Astrocyte of the hippocampus (primary cell): ENCODE results near the gene MBOAT7.
A peak's percentile ranks its signal among the peaks of the same experiment; 100 is the strongest.
"Not testable (repeated sequence)": the region's sequence is repeated elsewhere in the genome, so short reads cannot be mapped to it uniquely, and the experiment has no call there.

Experiments used
- DNase-seq: peaks from one replicate; pipeline ENCODE4 v3.0.0; 2011; ENCODE audit warnings: low read depth, low spot score

MBOAT7 gene

DNA sequence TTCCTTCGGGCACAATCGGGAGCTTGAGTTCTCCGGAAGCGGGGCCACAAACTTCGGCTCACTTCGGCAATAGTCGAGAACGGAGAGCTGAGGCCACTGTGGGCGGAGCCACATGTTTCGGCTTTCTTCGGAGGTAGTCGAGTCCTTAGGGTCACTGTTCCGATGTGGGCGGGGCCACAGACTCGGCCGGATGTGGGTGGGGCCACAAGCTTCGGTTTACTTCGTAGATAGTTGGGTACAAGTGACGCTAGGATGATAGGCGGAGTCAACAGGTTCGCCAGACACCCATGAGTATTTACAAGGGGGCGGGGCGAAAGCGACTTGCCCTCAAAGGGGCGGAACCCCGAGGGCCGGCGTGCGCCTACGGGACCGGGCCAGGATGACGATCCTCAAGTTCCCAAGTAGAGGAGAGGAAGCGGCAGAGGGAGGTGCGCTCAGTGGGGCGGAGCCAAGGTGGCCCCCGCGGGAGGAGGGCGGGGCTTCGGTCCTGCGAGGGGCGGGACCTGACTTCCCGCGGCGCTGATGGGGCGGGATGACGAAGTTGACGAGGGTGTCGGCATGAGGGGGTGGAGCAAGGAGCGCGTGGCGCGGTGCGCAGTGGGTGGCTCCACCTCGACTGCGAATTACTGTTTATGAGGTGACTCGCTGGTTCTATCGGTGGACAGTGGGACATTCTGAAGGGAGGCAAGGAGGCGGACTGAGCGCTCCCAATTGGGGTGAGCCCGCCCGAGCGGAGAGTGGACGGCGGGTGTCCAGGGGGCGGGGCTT is 539 bp upstream of the MBOAT7 start:
- peak; percentile 100 for DNase-seq

DNA sequence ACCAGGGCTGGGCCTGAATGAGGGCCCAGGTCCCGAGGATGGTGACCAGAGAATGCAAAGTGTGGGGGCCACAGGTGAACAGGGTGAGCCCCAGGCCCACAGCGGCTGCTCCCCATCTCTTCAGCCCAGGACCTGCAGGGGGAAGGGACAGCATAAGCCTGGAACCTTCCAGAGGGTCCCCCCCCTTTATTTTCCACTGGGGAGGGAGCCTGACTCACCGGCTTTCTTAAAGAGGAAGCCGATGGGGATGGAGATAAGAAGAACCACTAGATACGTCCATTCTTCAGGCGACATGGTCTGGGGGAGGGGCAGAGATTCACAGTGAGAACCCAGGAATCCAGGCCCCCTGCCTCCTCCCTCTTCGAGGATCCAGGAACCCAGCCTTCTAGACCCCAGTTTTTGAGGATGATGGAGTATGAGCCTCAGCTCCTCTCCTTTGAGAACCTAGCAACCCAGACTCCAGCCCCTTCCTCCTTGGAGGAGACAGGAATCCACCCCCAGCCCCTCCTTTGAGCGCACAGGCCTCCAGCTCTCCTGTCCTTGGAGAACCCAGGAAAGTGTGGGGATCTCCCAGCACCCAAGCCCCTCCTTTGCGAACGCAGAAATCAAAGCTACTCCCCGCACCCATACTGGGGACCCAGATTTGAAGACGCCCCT is 1.0 kb downstream of the MBOAT7 start:
- DNase-seq: peak; percentile 63

DNA sequence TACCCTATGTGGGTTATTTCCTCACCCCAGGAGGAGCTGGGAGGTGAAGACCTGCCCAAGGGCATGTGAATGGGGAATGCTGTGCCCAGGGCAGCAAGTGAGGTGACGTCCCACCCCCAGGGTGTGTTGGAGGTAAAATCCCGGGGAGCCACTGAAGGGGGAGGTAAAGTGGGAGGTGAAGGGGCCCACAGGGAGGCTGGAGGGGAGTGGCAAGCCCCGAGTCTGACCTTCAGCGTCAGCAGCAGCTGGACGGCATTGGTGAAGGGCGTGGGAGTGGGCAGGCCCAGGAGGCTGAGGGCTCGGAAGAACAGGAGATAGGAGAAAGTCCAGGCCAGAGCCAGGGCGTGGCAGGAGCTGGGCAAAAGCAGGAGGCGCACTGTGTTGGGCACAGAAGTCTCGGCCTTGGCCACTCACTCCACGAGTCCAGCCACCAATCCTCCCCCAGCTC is 2.4 kb downstream of the MBOAT7 start:
- DNase-seq: no peak

DNA sequence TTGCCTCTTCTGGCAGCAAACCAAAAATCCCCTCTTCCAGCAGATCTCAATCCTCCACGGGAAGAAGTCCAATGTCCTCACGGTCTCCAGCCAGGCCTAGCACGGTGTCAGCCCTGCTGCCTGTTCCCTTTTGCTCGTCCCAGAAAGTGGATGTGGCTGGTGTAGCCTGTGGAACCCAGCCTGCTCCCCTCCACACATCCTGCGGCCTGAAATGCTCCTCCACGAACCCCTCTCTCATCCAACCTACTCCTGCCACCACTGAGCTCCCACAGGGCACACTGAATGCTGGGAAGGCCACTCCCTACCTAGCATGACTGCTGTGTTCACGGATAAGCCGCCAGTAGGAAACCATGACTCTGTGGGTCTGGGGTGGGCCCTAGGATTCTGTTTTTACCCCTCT is 3.0 kb downstream of the MBOAT7 start:
- DNase-seq: no peak

DNA sequence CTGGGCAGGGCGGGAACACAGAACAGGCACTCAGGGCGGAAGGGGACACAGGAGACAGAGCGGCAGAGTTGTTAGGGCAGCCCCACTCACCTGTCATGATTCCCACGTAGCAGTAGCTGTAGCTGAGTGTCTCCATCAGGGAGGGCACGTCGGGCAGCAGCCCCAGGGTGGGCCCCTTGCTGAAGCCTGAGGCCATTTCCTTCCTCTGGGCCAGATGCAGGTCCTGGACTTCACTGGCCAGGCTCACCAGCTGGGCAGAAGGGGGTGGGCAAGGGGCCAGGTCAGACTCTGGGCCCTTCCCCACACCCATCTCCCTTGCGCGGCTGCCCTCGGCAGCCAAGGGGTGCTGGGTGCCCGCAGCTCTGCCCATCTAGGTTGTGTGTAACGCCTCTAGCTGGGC is 5.9 kb downstream of the MBOAT7 start:
- no peak for DNase-seq

DNA sequence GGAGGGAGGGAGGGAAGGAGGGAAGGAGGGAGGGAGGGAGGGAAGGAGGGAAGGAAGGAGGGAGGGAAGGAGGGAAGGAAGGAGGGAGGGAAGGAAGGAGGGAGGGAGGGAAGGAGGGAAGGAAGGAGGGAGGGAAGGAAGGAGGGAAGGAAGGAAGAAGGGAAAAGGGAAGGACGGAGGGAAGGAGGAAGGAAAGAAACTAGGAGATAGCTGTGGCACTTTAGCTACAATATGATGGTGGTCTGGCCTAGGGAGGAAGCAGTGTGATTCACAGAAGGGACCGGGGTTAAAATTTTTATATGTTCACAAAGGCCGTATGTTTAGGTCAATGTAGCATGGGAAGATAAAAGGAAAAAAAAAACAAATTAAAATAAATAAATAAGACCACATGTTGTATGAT is 7.5 kb downstream of the MBOAT7 start:
- DNase-seq: not testable (repeated sequence)

DNA sequence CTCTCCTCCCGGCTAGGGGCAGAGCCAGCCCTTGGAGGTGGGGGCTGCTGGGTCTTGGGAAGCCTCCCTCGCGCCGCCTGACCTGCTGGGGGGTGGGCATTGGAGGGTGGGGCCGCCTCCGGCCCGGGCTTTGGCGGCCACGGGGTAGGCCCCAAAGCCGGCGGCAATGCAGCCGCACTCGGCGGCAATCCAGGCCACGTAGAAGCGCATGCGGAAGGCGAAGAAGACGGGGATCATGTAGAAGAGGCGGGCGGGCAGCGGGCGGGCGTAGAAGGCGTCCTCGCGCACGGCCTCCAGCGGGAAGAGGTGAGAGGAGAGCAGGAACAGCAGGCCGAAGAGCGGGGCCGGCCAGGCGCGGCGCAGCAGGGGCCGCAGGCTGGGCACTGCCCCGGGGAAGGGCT is 8.7 kb downstream of the MBOAT7 start:
- DNase-seq: no peak

DNA sequence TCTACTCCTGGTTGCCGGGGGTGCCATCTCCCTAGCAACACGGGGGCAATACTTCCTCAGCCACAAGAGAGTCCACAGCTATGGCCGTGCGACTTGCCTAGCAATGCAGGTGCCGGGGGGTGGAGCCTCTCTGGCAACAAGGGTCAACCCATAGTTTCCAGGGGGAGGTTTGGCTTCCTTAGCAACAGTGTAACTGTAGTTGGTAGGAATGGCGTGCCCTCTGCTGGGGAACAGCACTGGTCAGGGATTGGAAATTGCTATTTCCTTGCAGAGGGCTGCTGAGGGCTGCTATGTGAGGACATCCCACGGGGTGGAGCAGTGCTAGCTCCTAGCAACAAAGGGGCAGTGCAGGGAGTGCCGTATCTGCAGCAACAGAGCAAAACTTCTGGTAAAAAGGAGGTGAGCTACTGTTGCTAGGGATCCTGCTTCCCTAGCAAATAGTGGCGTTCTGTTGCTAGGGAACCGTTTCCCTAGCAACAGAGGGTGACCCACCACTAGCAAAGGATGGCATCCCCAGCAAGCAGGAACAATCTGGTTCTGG is 9.4 kb downstream of the MBOAT7 start:
- peak; percentile 89 for DNase-seq

DNA sequence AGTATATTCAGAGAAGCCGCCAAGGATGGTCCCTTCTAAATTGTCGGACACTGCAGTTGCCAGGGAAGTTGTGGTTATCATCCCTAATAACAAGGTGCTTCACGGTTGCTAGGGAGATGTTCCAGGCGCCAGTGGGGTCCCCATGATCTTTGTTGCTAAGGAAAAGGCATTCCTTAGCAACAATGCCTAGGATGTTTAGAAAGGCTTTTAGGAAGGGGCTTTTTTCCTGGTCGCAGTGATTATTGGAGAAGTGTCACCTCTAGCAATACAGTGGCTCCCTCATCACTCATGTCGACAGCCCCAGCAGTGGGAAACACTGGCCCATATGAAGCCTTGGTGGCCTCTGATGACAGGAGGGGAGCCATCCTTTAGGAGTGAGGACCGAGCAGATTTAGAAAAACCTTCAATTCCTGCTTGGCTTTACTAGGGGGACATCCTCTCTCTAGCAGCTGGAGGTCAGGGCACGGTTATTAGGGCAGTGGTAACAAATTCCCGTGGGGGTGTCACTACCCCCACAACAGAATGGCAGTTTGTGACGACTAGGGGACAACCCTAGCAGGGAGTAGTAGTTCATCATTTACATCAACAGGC is 10.0 kb downstream of the MBOAT7 start:
- DNase-seq: no peak

DNA sequence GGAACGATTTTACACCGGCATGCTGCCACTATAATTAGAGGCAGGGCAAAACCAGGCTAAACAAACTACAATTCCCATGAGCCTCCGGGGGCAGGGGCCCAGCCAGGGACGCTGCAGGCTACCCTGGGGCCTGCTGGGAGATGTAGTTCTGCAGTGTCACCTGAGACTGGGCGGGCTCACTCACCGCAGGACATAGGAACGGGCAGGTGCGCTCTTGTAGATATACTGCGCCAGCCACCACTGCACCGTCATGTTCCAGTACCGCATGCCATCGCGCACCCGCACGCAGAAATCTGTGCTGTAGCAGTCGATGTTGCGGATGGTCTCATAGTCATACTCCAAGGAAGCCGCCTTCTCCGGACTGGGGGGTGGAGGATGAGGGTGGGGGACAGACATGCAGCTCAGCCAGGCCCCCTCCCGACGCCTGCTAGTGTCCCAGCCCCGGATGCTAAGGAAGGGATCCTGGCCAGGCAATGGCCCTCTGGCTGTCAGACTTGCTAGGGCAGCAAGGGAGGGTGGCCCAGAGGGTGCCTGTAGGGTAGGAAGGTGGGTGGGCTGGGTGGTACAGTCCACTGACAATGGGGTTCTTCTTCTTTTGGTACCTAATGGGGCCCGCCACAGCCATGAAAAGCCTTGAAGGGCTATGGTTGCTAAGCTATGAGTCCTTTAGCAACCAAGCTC is 10.7 kb downstream of the MBOAT7 start:
- no peak for DNase-seq

DNA sequence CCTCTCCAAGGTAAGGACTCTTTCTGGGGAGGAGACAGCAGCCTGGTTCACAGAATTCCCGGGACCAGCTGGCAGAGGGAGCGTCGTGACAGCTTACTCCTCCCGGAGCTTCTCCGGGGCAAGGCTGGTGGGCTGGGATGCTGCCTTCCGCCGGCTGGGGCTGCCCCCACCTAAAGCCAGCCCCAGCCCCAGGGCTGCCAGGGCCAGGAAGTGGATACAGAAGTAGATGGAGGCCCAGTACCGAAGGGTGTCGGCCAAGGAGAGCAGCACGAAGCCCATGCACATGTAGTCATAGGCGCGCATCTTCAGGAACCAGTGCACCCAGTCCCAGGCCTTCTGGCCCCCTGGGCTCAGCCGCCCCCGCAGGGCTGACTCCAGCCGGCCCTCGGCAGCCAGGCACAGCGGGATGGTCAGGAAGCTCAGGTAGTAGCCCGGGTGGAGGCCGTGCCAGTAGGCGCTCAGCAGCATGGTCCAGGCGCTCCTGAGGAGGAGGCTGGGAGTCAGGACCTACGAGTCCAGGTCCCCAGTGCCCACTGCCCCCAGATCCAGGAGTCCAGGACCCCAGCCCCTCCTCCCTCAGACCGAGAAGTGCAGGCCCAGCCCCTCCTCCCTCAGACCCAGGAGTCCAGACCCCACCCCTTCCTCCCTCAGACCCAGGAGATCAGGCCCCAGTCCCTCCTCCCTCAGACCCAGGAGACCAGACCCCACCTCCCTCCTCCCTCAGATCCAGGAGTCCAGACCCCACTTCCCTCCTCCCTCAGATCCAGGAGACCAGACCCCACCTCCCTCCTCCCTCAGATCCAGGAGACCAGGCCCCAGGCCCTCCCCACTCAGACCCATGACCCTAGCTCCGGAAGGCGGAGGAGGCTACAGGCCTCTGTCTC is 15.2 kb downstream of the MBOAT7 start:
- DNase-seq: no peak

DNA sequence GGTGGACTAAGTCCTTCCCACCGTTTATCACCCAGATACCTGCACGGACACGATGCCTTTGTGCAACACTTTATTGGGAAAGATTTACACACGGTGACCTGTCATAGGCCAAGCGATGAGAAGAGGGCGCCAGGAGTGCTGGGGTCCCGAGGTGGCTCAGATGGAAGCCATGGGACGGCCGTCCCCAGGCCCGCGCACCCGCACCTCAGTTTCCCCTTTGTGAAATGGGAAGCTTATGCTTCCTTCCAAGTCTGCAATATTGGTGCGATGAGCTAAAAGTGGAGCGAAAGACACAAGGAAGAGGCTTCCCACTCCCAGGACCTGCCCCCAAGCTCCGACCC is 16.1 kb downstream of the MBOAT7 start:
- DNase-seq: no peak

DNA sequence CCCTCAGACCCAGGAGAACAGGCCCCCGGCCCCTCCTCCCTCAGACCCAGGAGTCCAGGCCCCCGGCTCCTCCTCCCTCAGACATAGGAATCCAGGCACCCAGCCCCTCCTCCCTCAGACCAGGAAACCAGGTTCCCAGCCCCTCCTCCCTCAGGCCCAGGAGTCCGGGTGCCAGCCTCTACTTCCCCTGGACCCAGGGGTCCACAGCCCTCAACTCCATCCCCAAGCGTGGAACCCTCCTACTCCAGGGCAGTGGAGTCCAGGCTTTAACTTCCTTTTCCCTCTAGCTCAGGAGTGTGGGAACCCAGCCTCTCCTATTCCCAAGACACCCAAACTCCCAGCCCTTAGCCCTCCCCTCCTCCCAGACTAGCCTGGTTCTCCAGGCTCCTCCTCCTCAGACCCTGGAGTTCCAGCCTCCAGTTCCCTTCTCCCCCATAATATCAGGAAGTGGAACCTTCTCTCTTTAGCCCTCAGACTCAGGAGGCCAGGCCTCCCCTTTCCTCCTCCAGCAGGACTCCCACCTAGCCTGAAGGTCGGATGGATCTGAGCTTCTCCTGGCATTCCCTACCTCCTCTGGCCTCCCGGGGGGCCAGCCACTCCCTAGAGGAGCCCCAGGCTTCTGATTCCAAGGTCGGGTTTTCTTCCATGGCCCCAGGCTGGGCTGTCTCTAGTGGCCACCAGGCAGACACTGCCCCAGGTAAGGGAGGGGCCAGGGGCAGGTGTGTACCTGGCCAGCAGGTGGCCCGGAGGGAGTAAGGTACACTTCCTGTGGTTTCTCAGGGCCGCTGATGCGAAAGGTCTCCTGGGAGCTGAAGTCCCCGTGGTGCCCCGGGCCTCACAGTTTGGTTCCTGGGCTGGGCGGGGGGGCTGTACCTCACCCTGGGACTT is 16.7 kb downstream of the MBOAT7 start, which contains the start of gene TMC4:
Gene TMC4 (minus strand): TSS at position 690 of the 888 bp plus-strand sequence. CDS start 43 bp downstream, at position 647.
- no peak for DNase-seq

DNA sequence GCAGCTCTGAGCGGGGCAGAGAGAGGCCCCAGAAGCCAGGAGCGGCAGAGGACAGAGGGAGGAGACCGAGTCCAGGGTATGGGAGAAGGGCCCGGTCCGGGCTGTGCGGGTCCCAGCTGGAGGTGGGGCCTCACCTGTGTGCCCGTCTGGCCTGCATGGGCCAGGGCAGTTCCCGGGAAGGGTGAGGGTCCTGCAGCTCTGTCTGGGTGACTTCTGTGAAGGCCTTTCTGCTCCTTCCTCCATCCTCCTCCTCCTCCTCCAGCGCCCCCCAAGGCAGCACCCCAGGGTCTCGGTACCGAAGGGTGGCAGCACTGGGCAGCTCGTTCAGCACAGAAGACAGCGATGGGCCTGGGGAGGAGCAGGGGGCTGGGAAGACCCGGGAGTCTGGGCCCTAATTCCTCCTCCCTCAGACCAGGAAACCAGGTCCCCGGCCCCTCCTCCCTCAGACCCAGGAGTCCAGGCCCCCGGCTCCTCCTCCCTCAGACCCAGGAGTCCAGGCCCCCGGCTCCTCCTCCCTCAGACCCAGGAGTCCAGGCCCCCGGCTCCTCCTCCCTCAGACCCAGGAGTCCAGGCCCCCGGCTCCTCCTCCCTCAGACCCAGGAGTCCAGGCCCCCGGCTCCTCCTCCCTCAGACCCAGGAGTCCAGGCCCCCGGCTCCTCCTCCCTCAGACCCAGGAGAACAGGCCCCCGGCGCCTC is 17.5 kb downstream of the MBOAT7 start:
- not testable (repeated sequence) for DNase-seq

DNA sequence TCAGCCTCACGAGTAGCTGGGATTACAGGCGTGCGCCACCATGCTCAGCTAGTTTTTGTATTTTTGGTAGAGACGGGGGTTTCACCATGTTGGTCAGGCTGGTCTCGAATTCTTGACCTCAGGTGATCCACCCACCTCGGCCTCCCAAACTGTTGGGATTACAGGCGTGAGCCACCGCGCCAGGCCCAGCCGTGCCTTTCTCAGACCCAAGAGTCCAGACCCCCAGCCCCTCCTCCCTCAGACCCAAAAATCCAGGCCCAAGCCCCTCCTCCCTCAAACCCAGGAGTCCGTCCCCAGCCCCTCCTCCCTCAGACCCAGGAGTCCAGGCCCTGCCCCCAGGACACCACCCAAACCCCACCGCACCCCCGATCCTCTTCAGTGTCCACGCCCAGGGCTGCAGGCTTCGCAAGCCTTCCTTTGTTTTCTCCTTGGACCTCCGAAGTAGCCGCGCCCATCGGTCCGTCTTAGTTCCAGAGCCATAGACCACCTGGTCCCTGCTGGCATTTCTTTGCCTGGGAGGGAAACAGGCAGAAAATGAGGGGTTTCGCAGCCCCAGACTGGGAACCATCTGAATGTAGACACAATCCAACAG is 20.1 kb downstream of the MBOAT7 start:
- DNase-seq: no peak

DNA sequence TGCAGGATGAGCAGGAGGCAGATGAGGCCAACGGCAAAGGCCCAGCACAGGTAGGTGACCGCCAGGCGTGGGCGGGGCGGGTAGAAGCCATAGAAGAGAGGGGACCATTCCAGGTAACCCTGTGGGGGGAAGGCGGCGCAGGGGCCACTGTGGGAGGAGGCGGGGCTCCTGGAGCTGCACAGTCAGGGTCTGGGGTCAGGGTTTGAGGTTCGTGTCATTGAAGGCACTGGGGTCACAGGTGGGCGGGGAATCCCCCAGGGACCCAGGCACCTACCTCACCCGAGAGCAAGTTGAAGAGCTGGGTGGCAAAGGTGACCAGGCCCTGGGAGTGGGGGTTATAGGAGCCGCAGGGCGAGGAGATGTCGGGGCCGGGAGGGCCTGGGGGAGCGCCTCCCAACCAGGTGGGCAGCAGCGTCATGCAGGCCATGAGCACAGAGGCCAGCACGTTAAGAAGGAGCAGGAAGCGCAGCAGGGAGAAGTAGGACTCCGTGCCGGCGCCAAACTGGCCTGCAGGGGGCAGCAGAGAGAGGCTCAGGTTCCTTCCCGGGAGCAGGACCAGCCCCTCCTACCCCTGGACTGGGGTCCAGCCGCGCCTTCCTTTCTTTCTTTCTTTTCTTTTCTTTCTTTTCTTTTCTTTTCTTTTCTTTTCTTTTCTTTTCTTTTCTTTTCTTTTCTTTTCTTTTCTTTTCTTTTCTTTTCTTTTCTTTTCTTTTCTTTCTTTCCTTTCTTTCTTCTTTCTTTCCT is 21.0 kb downstream of the MBOAT7 start:
- peak; percentile 94 for DNase-seq

DNA sequence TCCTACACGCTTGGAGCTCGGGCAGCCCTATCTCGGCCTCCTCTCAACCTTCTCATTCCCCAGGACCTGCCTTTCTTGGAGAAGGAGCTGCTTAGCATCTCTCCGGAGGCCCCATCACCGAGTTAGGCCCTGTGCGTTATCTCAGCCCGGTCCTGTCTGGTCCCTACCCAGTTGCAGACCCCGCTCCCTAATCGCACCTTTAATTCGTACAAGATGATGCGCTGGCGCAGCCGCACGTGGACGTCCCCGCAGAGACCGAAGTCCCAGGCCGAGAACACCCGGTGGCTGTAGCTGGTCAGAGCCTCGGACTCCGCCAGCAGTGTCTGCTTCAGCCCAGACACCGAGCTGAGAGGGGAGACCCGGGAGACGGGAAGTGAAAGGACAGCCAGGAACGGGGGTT is 24.2 kb downstream of the MBOAT7 start:
- DNase-seq: no peak

DNA sequence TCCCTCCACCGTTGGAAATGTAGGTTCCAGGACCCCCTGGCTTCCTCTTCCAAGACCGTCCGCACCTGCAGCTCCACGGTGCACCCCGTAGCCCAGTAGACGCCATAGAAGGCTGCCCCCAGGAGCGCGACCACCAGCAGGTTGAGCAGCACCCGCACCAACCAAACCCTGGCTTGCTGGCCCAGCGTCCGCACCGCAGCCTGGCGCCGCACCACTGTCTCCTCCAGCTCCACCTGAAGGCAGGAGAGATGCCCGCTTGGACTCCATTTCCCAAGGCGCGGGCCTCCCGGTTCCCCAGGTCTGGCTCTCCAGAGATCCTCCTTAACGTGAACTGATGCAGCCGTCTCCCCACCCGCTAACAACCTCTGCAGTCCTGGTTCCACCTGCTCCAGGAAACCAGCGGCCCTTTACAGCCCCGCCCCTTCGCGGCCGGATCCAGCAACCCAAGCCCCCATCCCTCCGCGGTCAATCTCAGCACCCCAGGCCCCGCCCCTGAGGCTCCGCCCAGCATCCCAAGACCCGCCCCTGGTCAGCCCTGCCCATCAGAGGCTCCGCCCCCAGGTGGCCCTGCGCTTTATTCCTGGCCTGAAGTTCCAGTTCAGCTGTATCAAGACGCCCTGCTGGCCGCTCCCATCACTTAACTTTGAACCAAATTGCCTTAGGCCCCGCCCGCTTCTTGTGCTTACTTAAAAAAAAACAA is 24.9 kb downstream of the MBOAT7 start:
- DNase-seq: peak; percentile 68
